ENCODE results near the gene MAGEA1.

The MAGEA1 gene

GRCh38 chrX:153184787-153185186, 5.7 kb downstream of the MAGEA1 start:
- no peak overlapping the region for H3K4me3 ChIP-seq (ENCODE audit: severe bottlenecking)
- no peak for DNase-seq (ENCODE audit: low spot score)
- H3K27me3 ChIP-seq (ENCODE audit: insufficient read depth, poor library complexity, severe bottlenecking), result no peaks in the 10 kb centered on the region
- TF ChIP-seq CTCF (IDR thresholded peaks at IDR 0.05; ENCODE audit: poor library complexity, severe bottlenecking), result no peak
- no peak for ATAC-seq (ENCODE audit: low read depth)
- H3K4me1 ChIP-seq (ENCODE audit: insufficient read depth, poor library complexity, severe bottlenecking), result no peaks in the 10 kb centered on the region
- no peaks in the 10 kb centered on the region for H3K9me3 ChIP-seq (ENCODE audit: severe bottlenecking)
- no peaks in the 10 kb centered on the region for H3K36me3 ChIP-seq (ENCODE audit: low read depth)
- H3K27ac ChIP-seq (ENCODE audit: poor library complexity, severe bottlenecking), result no peak overlapping the region

GRCh38 chrX:153190381-153190780, 11.3 kb downstream of the MAGEA1 start:
- H3K27ac ChIP-seq (ENCODE audit: poor library complexity, severe bottlenecking), result no peak overlapping the region
- ATAC-seq (ENCODE audit: low read depth) (no peak), DNase-seq (ENCODE audit: low spot score) (no peak)
- TF ChIP-seq CTCF (IDR thresholded peaks at IDR 0.05; ENCODE audit: poor library complexity, severe bottlenecking), result no peak
- no peaks in the 10 kb centered on the region for H3K4me1 ChIP-seq (ENCODE audit: insufficient read depth, poor library complexity, severe bottlenecking)
- no peaks in the 10 kb centered on the region for H3K27me3 ChIP-seq (ENCODE audit: insufficient read depth, poor library complexity, severe bottlenecking)
- no peak overlapping the region for H3K4me3 ChIP-seq (ENCODE audit: severe bottlenecking)
- H3K36me3 ChIP-seq (ENCODE audit: low read depth), result no peaks in the 10 kb centered on the region
- no peaks in the 10 kb centered on the region for H3K9me3 ChIP-seq (ENCODE audit: severe bottlenecking)

GRCh38 chrX:153200462-153200861, 21.4 kb downstream of the MAGEA1 start:
- no peak for ATAC-seq (ENCODE audit: low read depth)
- no peaks in the 10 kb centered on the region for H3K36me3 ChIP-seq (ENCODE audit: low read depth)

GRCh38 chrX:153206425-153207046, 27.5 kb downstream of the MAGEA1 start:
- no peaks in the 10 kb centered on the region for H3K27me3 ChIP-seq (ENCODE audit: insufficient read depth, poor library complexity, severe bottlenecking)
- H3K4me3 ChIP-seq (ENCODE audit: severe bottlenecking), result no peak overlapping the region
- no peak for TF ChIP-seq CTCF (IDR thresholded peaks at IDR 0.05; ENCODE audit: poor library complexity, severe bottlenecking)

More at GRCh38 chrX:153200462-153200861, 21.4 kb downstream of the MAGEA1 start:
- H3K4me3 ChIP-seq (ENCODE audit: severe bottlenecking), result no peak overlapping the region
- H3K27ac ChIP-seq (ENCODE audit: poor library complexity, severe bottlenecking), result no peak overlapping the region
- H3K4me1 ChIP-seq (ENCODE audit: insufficient read depth, poor library complexity, severe bottlenecking), result no peaks in the 10 kb centered on the region
- no peaks in the 10 kb centered on the region for H3K27me3 ChIP-seq (ENCODE audit: insufficient read depth, poor library complexity, severe bottlenecking)
- no peak for TF ChIP-seq CTCF (IDR thresholded peaks at IDR 0.05; ENCODE audit: poor library complexity, severe bottlenecking)
- no peak for DNase-seq (ENCODE audit: low spot score)
- H3K9me3 ChIP-seq (ENCODE audit: severe bottlenecking), result no peaks in the 10 kb centered on the region

GRCh38 chrX:153209347-153209746, 30.3 kb downstream of the MAGEA1 start:
- H3K36me3 ChIP-seq (ENCODE audit: low read depth), result no peaks in the 10 kb centered on the region
- H3K4me1 ChIP-seq (ENCODE audit: insufficient read depth, poor library complexity, severe bottlenecking), result no peaks in the 10 kb centered on the region
- DNase-seq (ENCODE audit: low spot score) (no peak), ATAC-seq (ENCODE audit: low read depth) (no peak)
- no peaks in the 10 kb centered on the region for H3K9me3 ChIP-seq (ENCODE audit: severe bottlenecking)
- no peak for TF ChIP-seq CTCF (IDR thresholded peaks at IDR 0.05; ENCODE audit: poor library complexity, severe bottlenecking)
- no peaks in the 10 kb centered on the region for H3K27me3 ChIP-seq (ENCODE audit: insufficient read depth, poor library complexity, severe bottlenecking)
- H3K4me3 ChIP-seq (ENCODE audit: severe bottlenecking), result no peak overlapping the region
- no peak overlapping the region for H3K27ac ChIP-seq (ENCODE audit: poor library complexity, severe bottlenecking)

More at GRCh38 chrX:153206425-153207046, 27.5 kb downstream of the MAGEA1 start:
- Histone ChIP-seq H3K9me3 (ENCODE audit: severe bottlenecking) (no peaks in the 10 kb centered on the region), H3K36me3 (ENCODE audit: low read depth) (no peaks in the 10 kb centered on the region), H3K4me1 (ENCODE audit: insufficient read depth, poor library complexity, severe bottlenecking) (no peaks in the 10 kb centered on the region), H3K27ac (ENCODE audit: poor library complexity, severe bottlenecking) (no peak overlapping the region)
- no peak for ATAC-seq (ENCODE audit: low read depth)
- no peak for DNase-seq (ENCODE audit: low spot score)
